ENCODE results near the gene CAPZB. TPM values are rescaled to one million over a fixed set of nuclear protein-coding genes. Genes with fewer than 3 reads are reported as not detected.

The CAPZB gene
- total RNA-seq, 2 experiments from 2014 or later, result 335 to 340 TPM

DNA sequence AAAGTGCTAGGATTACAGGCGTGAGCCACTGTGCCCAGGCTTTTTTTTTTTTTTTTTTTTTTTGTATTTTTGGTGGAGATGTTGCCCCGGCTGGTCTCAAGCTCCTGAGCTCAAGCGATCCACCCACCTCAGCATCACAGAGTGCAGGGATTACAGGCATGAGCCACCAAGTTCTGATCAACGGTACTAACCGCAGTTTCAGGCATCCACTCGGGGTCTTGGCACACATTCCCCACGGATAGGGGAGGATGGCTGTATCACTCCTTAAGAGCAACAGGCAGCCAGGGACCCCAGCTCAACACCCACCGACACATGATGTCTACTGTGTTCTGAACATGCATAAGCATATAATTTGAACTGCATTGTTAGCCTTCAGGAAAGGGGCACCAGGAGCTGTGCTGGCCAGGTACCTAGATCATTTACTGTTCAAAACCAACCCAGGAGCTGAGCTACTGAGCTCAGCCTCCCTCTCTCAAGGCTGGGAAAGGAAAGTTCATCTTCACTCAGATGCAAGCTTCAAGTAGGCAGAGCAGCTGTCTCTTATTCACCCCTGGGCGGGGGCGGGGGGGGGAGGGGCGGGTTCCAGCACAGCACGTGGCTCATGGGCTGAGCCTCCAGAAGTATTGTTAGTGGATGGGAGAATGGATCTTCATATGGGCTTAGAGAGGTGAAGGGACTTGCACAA is 24.7 kb downstream of the CAPZB start:
- CTCF ChIA-PET, result interaction anchor here (0.8 to 1.6 kb wide), 6 partner anchors 14 to 201 kb away, joined by 3 to 6 read pairs (median 4); no protein-coding TSS in a partner anchor
- ATAC-seq, result peak; percentile 18
- peak overlapping the region; percentile 49 for H3K4me3 Mint-ChIP-seq
- peaks cover 35% of the 10 kb centered on the region for H3K36me3 Mint-ChIP-seq (ENCODE audit: low read depth)
- TF ChIP-seq, protein P1, sequence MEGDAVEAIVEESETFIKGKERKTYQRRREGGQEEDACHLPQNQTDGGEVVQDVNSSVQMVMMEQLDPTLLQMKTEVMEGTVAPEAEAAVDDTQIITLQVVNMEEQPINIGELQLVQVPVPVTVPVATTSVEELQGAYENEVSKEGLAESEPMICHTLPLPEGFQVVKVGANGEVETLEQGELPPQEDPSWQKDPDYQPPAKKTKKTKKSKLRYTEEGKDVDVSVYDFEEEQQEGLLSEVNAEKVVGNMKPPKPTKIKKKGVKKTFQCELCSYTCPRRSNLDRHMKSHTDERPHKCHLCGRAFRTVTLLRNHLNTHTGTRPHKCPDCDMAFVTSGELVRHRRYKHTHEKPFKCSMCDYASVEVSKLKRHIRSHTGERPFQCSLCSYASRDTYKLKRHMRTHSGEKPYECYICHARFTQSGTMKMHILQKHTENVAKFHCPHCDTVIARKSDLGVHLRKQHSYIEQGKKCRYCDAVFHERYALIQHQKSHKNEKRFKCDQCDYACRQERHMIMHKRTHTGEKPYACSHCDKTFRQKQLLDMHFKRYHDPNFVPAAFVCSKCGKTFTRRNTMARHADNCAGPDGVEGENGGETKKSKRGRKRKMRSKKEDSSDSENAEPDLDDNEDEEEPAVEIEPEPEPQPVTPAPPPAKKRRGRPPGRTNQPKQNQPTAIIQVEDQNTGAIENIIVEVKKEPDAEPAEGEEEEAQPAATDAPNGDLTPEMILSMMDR (IDR thresholded peaks at IDR 0.05), result no peak
- H3K27ac Mint-ChIP-seq, result peak overlapping the region; percentile 91
- peaks cover 88% of the 10 kb centered on the region for H3K4me1 Mint-ChIP-seq (ENCODE audit: low read depth)
- no peaks in the 10 kb centered on the region for H3K9me3 Mint-ChIP-seq
- POLR2A ChIA-PET, result interaction anchor here (0.5 to 15.0 kb wide), 8 partner anchors 9 to 155 kb away, joined by 3 to 213 read pairs (median 4); partner anchors contain the start of gene CAPZB
- no peaks in the 10 kb centered on the region for H3K27me3 Mint-ChIP-seq
- peak; percentile 48 for DNase-seq
- intact Hi-C loops (cut with micrococcal nuclease), result no loop called here

DNA sequence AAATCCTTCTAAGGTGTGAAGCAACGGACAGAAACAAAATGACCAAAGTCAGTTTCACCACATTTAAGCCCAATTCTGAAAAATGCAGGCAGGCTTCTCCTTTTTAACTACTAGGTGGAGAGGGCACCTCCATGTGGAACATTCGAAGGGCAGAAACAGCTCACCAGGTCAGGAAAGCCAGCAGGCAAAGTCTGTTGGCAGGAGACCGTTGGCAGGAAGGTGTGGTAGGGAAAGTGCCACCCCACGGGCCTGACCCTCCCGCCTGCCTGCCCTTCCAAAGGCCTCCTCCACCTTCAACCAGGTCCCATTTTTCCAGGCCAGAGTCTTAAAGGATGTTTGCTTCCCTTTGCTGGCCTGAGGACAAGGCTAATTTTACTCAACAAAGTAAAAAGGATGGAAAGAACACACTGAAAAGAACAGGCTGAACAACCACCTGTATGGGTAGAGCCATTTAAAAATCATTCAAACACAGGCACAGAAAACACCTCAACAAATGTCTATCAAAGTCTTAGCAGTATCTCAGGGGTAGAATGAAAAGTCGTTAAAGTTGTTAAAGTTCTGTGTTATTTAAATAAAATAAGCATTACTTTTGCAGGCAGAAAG is 26.4 kb downstream of the CAPZB start:
- Mint-ChIP-seq H3K9me3 (no peaks in the 10 kb centered on the region), H3K27me3 (no peaks in the 10 kb centered on the region), H3K36me3 (ENCODE audit: low read depth) (peaks cover 25% of the 10 kb centered on the region), H3K4me1 (ENCODE audit: low read depth) (peaks cover 89% of the 10 kb centered on the region), H3K27ac (peak overlapping the region; percentile 91), H3K4me3 (peak overlapping the region; percentile 61)
- TF ChIP-seq, protein P1 (IDR thresholded peaks at IDR 0.05), result no peak
- intact Hi-C loops (cut with micrococcal nuclease), result no loop called here
- no peak for ATAC-seq
- ChIA-PET CTCF (interaction anchor here (1.1 kb wide), 1 partner anchor 9 kb away, joined by 4 read pairs; no protein-coding TSS in a partner anchor), POLR2A (interaction anchor here (0.8 to 1.4 kb wide), 4 partner anchors 9 to 115 kb away, joined by 3 to 7 read pairs (median 4); no protein-coding TSS in a partner anchor)
- DNase-seq, result no peak

DNA sequence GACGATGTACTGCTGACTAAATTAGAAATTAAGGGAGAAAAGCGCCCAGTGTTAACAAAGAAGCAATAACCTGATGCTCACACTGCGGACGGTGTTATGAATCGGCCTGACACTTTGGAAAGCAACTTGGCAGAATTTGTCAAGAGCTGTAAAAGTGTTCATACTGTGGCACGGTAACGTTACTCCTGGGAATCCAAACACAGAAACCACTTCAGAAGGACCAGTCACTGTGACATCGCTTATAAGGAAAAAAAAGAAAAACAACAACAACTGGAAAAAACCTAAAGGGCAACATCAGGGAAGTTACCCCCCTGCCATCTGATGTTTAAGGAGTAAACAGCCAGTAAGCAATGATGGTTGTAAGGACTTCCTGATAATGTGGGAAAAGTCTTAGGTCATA is 27.7 kb downstream of the CAPZB start:
- TF ChIP-seq, protein P1 (IDR thresholded peaks at IDR 0.05), result no peak
- CTCF ChIA-PET, result interaction anchor here (0.9 to 1.1 kb wide), 2 partner anchors 9 to 10 kb away, joined by 4 read pairs; no protein-coding TSS in a partner anchor
- Mint-ChIP-seq H3K27me3 (no peaks in the 10 kb centered on the region), H3K27ac (peak overlapping the region; percentile 82), H3K36me3 (ENCODE audit: low read depth) (peaks cover 18% of the 10 kb centered on the region), H3K9me3 (no peaks in the 10 kb centered on the region), H3K4me3 (no peak overlapping the region), H3K4me1 (ENCODE audit: low read depth) (peaks cover 82% of the 10 kb centered on the region)
- DNase-seq (no peak), ATAC-seq (no peak)
- POLR2A ChIA-PET, result interaction anchor here (1.4 kb wide), 1 partner anchor 9 kb away, joined by 7 read pairs; no protein-coding TSS in a partner anchor
- intact Hi-C loops (cut with micrococcal nuclease), result no loop called here

DNA sequence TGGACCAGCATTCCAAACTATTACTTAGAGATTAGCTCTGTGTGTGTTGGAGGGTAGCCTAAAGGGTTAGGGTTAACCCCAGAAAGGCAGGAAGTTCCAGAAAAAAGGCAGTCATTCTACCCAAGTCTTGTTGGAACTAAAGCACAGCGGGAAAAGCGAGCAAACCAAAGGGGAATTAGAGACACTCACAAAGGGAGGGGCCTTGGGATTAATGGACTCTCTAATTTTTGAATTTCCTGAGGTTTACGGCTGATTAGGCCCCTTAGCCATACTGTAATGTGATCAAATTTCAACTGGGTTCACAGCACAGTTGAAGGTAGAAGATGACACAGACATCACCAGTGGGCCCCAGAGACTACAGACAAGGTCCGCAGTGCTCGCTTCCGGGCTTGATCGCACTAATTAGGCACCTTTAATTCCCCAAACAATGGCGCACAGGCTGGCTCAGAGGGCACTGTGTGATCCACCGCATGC is 28.3 kb downstream of the CAPZB start:
- no peaks in the 10 kb centered on the region for H3K9me3 Mint-ChIP-seq
- ChIA-PET CTCF (no interaction called here), POLR2A (no interaction called here)
- DNase-seq, result no peak
- H3K4me1 Mint-ChIP-seq (ENCODE audit: low read depth), result peaks cover 85% of the 10 kb centered on the region
- no peaks in the 10 kb centered on the region for H3K27me3 Mint-ChIP-seq
- ATAC-seq, result no peak
- intact Hi-C loops (cut with micrococcal nuclease), result no loop called here
- no peak overlapping the region for H3K4me3 Mint-ChIP-seq
- H3K36me3 Mint-ChIP-seq (ENCODE audit: low read depth), result peaks cover 18% of the 10 kb centered on the region
- H3K27ac Mint-ChIP-seq, result peak overlapping the region; percentile 82
- TF ChIP-seq, protein P1 (IDR thresholded peaks at IDR 0.05), result no peak

Data from activated CD8-positive, alpha-beta T cell treated with anti-CD3 and anti-CD28 coated beads for 36 hours (primary cell).